ENCODE measurements around the gene SLC43A2.

DNA sequence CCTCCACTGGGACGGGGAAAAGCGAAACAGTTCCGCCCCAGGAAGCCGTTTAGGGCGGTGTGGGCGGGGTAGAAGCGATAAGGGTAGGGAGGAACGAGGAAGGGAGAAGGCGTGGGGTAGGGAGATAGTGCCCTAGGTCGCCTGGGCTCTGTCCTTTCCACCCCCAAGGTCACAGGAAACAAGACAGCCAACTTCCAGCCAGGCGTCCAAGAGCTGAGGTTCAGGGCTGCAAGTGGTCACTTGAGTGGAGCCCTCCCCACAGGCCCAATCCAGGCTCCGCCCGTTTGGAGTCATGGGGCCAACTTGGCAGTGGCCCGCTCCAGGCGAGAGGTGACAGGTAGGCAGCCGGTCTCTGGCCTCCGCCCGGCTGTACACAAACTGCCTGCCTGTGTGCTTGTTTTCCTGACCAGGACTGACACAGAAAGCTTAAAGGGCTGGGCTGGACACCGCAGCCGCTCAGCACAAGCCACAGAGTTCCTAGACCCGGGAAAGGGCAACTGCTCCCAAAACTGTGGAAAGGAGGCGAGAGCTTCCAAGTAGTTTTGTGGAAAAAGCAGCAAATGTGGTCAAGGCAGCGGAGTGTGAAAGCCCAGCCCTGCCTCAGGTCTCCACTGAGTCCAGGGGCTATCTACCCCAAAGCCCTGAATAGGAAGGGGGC lies 21.3 kb upstream of the SLC43A2 start, which contains the start of gene RILP:
- TF ChIP-seq ARNTL (CRISPR knock-in tag; IDR thresholded peaks at IDR 0.05; ENCODE audit: borderline replicate concordance, low read depth) (no peak), TOX (CRISPR knock-in tag; IDR thresholded peaks at IDR 0.05; ENCODE audit: borderline replicate concordance) (no peak), OSR1 (CRISPR knock-in tag; IDR thresholded peaks at IDR 0.05) (no peak), ZFP30 (CRISPR knock-in tag; IDR thresholded peaks at IDR 0.05) (no peak), ESRRG (CRISPR knock-in tag; IDR thresholded peaks at IDR 0.05) (no peak), BACH2 (CRISPR knock-in tag; IDR thresholded peaks at IDR 0.05; ENCODE audit: borderline replicate concordance) (no peak), ISL1 (CRISPR knock-in tag; IDR thresholded peaks at IDR 0.05) (no peak), TCF4 (CRISPR knock-in tag; IDR thresholded peaks at IDR 0.05; ENCODE audit: borderline replicate concordance) (no peak)
- TF ChIP-seq, protein P1, sequence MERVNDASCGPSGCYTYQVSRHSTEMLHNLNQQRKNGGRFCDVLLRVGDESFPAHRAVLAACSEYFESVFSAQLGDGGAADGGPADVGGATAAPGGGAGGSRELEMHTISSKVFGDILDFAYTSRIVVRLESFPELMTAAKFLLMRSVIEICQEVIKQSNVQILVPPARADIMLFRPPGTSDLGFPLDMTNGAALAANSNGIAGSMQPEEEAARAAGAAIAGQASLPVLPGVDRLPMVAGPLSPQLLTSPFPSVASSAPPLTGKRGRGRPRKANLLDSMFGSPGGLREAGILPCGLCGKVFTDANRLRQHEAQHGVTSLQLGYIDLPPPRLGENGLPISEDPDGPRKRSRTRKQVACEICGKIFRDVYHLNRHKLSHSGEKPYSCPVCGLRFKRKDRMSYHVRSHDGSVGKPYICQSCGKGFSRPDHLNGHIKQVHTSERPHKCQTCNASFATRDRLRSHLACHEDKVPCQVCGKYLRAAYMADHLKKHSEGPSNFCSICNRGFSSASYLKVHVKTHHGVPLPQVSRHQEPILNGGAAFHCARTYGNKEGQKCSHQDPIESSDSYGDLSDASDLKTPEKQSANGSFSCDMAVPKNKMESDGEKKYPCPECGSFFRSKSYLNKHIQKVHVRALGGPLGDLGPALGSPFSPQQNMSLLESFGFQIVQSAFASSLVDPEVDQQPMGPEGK (CRISPR knock-in tag; IDR thresholded peaks at IDR 0.05; ENCODE audit: borderline replicate concordance), result no peak
- TF ChIP-seq, protein P2, sequence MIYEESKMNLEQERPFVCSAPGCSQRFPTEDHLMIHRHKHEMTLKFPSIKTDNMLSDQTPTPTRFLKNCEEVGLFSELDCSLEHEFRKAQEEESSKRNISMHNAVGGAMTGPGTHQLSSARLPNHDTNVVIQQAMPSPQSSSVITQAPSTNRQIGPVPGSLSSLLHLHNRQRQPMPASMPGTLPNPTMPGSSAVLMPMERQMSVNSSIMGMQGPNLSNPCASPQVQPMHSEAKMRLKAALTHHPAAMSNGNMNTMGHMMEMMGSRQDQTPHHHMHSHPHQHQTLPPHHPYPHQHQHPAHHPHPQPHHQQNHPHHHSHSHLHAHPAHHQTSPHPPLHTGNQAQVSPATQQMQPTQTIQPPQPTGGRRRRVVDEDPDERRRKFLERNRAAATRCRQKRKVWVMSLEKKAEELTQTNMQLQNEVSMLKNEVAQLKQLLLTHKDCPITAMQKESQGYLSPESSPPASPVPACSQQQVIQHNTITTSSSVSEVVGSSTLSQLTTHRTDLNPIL (CRISPR knock-in tag; IDR thresholded peaks at IDR 0.05; ENCODE audit: low read depth), result no peak

All from SK-N-SH treated with all-trans-retinoic acid at 6 μM for 48 hours (cell line).